Activated T-helper 1 cell treated with anti-CD3 and anti-CD28 coated beads, Interleukin-2, amount 50 U/mL, for 16 hours (primary cell): ENCODE results near the gene OR2F1.

Experiments
- DNase-seq, 2 donors: peaks; one replicate each; pipeline ENCODE4 v3.0.0-alpha.2; 2020; ENCODE audit warnings: low read depth in 1 of 2, low spot score in 1 of 2

OR2F1 gene

DNA sequence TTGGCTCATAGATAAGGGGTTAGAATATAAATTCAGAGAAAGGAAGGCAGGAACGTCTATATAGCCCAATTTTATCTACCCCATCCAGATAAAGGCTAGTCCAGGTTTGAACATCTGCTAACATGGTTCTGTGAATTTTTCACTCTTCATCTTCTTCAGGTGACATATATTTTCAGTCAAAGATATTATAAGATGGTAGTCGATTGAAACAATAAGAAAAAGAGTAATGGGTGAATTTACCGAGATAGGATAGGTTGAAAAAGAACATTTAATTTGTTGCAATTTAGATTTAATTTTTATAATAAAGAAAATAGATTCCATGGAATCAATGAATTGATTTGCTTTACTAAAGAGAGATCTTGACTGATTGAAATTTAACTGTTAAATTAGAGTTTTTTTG is at the start of gene OR2F1:
TSS of gene OR2F1 (plus strand) at position 301 of the 400 bp plus-strand sequence. CDS start 5,127 bp downstream, outside the sequence.
- DNase-seq, result no peak

GRCh38 chr7:143905509-143905908 is 49.1 kb upstream of the OR2F1 start:
- DNase-seq, result no peak

DNA sequence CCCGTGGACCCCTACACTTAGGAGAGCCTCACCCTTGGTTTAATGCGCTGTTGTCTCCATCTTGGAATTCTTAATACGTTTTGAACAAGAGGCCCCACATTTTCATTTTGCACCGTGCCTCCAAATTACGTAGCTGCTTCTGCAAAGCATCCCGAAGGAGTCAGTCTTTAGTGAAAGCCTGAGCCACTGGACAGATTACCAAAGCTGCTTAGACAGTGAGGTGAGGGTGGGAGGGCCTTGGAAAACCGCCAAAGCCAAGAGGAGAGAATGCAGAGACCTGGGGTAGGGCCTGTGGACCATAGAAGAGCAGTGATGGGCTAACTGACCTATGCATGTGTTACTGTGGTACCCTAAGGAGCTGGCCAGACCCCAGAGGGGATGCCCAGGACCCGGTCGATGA is 48.5 kb upstream of the OR2F1 start:
- DNase-seq, result no peak

DNA sequence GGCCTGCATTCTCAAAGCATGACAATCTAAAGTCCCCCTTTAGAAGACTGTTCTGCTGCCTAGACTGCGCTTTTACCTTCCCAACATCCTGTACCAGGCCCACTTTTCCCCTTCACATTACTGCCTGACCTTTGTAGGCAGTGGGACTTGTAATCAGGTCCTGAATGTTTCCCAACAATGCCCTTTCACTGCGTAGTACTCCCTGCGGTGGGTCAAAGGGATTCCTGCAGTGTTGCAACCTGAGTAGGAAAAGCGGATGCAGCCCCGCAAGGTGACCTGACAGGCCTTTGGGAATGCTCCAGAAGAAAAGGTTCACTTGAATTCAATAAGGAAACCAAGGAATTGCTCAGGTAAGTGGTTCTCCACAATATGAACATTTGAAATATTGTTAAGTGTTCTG is 47.7 kb upstream of the OR2F1 start:
- DNase-seq, result no peak

GRCh38 chr7:143908120-143908519 is 46.5 kb upstream of the OR2F1 start:
- no peak for DNase-seq

DNA sequence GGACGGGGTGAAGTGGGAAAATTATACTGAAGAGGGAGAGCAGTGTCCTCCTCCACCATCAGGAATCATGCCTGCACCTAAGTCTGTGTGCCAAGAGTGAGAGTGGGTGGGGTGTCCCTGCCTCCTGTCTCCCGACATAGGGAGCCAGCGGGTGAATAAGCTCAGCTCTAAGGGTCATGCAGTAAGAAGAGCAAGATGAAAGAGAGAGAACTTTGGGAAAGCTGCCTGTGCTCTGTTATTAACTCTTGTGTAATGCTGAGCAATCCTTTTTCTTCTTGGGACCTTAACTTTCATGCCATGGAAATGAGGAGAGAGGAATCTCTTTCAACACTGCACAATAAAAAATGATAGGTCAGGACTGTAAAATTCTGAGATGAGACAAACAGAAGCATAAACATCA is 44.8 kb upstream of the OR2F1 start:
- DNase-seq, result no peak

- no peak for DNase-seq
Measured at GRCh38 chr7:143910473-143911248, 44.0 kb upstream of the OR2F1 start.

DNA sequence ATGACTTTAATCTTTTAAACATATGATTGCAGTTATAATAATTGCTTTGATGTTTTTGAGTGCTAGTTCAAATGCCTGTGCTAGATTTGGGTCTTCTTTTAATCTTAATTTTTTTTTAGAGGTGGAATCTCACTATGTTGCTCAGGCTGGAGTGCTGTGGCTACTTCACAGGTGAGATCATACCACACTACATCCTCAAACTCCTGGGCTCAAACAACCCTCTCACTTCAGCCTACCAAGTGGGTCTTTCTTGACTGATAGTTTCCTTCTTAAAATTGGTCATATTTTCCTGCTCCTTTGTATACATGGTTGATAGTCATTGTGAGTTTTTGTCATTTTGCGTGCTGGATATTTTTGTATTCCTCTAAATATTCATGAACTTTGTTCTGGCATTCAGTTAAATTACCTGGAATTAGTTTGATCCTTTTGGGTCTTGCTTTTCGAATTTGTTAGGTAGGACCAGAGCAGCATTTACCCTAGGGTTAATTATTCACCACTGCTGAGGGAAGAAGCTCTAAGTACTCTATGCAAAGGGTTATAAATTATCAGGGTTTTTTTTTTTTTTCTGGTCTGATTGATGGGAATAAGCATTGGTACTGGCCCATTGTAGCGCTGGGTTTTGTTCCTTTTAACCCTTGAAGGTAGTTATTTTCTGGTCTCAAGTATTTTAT is 40.6 kb upstream of the OR2F1 start:
- no peak for DNase-seq

DNA sequence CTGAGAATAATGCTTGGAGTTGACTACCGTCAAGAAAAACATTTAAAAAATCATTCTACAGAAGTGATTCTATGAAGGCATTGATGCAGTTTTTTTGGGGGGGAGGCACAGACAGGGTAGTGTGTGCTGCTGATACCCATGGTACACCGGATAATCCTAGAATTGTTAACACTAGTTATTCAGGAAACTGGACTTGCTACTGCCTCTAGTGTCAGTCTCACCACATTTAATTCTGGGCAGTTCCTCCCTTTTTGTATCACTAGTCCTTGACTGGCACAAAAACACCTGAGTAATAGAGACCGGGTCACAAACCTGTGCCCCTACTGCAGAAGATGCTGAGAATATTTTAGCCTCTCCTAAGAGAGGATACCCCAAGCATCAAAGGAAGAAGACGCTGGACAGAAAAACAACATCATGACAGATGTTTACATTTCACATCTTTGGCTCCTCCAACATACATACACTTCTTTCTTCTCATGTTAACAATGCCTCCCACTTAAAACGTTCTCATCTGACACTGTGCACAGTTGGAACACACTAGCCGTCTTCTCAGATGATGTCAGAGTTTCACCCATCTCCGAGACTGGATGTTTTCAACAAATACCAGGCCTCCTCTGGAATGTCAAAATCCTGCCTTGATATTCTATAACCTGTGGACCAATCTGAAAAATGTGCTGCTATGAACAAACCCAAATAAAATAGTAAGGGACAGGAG is 39.5 kb upstream of the OR2F1 start:
- DNase-seq, result no peak

DNA sequence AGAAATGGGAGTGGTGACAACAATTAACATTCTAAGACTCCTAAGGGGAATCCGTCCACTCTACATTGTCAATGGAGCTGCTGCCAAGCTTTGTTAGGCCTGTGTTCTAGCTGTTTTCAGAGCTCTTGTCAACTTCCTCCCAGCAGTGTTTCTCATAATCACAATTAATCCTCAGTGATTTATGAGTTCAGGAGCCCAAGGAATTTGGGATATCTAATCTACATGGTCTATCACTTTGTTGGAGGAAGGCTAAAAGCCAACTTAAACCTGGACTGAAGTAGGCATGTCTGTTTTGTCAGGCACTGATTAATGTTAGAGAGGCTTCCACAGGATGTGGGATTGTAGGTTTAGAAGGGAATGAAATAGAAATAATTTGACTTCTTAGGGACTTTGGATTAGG is 29.8 kb upstream of the OR2F1 start:
- DNase-seq, result no peak

- no peak for DNase-seq
Measured at GRCh38 chr7:143929224-143929920, 25.3 kb upstream of the OR2F1 start.

DNA sequence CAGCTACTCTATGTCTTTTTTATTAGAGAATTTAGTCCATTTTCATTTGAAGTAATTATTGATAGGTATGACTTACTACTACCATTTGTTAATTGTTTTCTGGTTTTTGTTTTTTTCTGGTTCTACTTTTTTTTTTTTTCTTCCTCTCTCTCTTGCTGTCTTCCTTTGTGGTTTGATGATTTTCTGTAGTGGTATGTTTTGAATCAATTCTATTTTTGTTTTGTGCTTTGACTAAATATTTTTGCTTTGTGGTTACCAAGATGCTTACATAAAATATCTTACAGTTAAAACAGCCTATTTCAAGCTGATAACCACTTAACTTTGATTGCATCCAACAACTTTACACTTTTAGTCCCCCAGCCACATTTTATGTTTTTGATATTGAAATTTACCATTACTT is 22.9 kb upstream of the OR2F1 start:
- DNase-seq, result no peak

DNA sequence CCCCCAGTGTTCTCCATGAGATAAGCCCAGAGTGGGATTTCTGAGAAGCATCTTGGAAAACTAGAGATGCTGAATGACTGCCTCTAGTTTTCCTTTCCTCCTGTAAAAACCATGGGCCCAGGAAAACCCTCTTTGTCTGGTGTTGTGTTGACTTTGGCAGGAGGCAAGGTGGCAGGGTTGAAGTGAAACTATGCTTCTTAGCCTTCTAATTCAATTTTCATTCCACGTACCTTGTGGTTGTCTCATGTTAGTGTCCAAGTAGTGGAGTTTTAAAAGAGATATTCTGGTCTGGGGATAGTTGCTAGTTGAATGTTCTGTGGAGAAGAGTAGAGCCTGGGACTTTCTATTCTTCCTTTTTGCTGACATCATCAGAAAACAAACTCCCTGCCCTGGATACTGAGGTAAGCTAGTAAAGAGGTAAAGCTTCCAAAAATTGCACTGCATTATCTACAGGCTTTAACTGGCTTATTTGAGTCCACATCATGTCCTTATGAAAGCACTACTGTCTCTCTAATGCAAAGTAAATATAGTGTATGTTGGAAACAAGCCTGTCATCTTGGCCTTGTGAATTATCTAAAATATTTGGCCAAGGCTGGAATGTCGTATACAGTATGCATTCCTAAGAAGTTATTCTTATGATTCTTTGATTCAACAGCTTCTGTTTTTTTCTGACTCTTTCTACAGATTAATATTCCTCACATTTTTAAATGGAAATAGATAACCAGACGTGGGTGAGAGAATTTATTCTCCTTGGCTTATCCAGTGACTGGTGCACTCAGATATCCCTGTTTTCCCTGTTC is 19.9 kb upstream of the OR2F1 start, which contains the start of gene OR2F2:
TSS of gene OR2F2 (plus strand) at position 708 of the 800 bp plus-strand sequence. CDS start at position 708, 0 bp downstream.
- no peak for DNase-seq

DNA sequence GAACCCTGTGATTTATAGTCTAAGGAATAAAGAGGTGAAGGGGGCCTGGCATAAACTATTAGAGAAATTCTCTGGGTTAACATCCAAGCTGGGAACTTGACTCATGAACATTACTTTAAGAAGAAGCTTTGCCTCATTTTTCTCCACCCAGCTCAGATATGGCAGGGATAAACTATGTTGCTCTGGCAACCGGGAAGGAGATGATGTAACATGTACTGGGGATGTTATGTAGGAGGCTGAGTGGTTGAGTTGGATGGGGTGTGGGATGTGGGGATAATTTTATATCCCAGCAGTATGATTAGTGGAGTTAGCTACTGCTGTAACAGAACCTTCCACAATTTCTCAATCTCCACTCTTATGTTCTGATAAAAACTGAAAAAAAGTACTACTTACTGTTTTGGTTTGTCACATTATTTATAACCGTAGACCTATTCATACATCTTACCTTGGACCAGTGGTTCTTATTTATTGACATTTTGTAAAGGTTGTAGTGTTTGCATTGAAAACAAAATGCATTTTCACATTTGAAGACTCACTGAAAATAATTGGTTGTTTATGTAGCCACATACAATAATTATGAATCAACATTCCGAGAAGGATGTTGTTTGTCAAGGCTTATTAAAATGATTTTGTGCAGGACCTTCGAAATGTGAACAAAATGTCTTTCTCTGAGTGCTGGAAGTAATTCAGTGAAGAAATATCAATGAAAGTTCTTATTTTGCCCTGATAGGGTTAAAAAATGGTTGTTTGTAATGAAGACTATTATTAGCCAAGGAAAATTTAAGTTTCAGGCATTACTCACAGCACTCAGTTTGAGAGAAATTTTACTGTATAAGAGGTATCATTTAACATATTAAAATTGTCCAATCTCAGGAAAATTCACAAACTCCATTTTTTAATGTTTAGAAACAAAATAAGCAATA is 18.3 kb upstream of the OR2F1 start:
- DNase-seq, result no peak

- DNase-seq, result no peak
Measured at GRCh38 chr7:143938379-143939243, 16.0 kb upstream of the OR2F1 start.

DNA sequence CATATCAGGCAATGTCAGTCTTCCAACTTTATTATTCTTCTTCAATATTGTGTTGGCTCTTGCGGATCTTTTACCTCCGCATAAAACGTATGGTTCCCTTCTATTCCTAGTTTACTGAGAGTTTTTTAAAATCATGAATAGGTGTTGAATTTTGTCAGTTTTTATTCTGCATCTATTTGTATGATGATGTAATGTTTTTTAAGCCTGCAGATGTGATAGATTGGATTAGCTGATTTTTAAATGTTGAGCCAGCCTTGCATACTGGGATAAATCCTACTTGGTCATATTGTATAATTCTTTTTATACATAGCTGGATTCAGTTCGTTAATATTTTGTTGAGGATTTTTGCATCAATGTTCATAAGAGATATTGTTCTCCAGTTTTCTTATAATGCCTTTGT is 9.2 kb upstream of the OR2F1 start:
- no peak for DNase-seq

DNA sequence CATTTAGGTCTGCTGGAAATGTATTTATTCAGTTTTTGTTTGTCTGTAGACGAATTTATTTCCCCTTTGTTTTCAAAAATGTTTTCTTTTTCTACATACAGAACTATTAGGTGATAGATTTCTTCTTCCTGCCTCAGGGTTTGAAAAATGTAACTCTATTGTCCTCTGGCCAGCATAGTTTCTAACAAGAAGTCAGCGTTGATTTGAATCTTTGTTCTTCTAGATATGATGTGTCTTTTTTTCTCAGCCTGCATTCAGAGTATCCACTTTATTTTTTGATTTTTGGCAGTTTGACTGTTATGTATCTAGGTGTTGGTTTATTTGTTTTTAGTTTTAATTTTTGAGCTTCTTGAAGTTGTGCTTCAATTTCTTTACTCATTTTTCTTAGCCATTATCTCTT is 7.5 kb upstream of the OR2F1 start:
- DNase-seq, result no peak

DNA sequence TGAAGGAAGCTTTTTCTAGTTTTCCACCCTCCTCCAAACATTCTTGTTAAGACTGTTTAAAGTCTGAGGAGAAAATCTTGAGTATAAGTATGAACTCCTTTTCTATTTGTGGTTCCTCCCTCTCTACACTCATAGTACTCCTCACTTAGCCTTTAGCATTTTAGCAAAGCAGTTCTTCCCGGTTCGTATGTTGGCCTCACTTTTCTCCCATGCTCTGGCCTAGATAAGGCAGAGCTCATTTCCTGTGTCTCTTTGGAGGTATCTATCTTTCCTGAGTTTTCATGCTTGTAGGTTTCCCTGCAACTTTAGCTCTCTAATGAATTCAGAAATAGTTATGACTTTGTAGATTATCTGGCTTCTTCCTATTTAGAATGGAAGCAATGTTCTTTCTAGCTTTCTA is 5.9 kb upstream of the OR2F1 start:
- DNase-seq, result no peak

GRCh38 chr7:143953421-143953820 is 1.2 kb upstream of the OR2F1 start:
- no peak for DNase-seq
